Activated naive CD8-positive, alpha-beta T cell (primary cell): Measurements from ENCODE around the gene FLOT2.
"Not testable (repeated sequence)": the region's sequence is repeated elsewhere in the genome, so short reads cannot be mapped to it uniquely, and the experiment has no call there.

ENCODE experiments used
- H3K27ac Mint-ChIP-seq: one replicate; pipeline ENCODE4 v1.8.0; 2021; ENCODE audit warnings: mixed read lengths
- H3K27me3 Mint-ChIP-seq: one replicate; pipeline ENCODE4 v1.8.0; 2021; ENCODE audit warnings: mixed read lengths
- H3K36me3 Mint-ChIP-seq: one replicate; pipeline ENCODE4 v1.8.0; 2021; ENCODE audit warnings: mixed read lengths
- H3K4me1 Mint-ChIP-seq: one replicate; pipeline ENCODE4 v1.8.0; 2021; ENCODE audit warnings: low read depth, mixed read lengths
- H3K4me3 Mint-ChIP-seq: one replicate; pipeline ENCODE4 v1.8.0; 2021; ENCODE audit warnings: mild to moderate bottlenecking, mixed read lengths
- H3K9me3 Mint-ChIP-seq: one replicate; pipeline ENCODE4 v1.8.0; 2021; ENCODE audit warnings: low read depth, mixed read lengths

Gene FLOT2

GRCh38 chr17:28907709-28908475 lies 10.4 kb upstream of the FLOT2 start:
- Mint-ChIP-seq H3K27ac (peak overlapping the region; percentile 66), H3K9me3 (no peaks in the 10 kb centered on the region), H3K36me3 (no peaks in the 10 kb centered on the region), H3K4me1 (peaks cover 4% of the 10 kb centered on the region), H3K4me3 (no peak overlapping the region), H3K27me3 (no peaks in the 10 kb centered on the region)

- Mint-ChIP-seq H3K36me3 (no peaks in the 10 kb centered on the region), H3K27me3 (no peaks in the 10 kb centered on the region), H3K4me1 (peaks cover 8% of the 10 kb centered on the region), H3K4me3 (no peak overlapping the region), H3K9me3 (no peaks in the 10 kb centered on the region), H3K27ac (peak overlapping the region; percentile 66)
These were observed 9.3 kb upstream of the FLOT2 start for GRCh38 chr17:28906706-28907438.

GRCh38 chr17:28906276-28906675 lies 8.7 kb upstream of the FLOT2 start:
- Mint-ChIP-seq H3K36me3 (no peaks in the 10 kb centered on the region), H3K4me3 (no peak overlapping the region), H3K4me1 (peaks cover 13% of the 10 kb centered on the region), H3K27ac (no peak overlapping the region), H3K9me3 (no peaks in the 10 kb centered on the region), H3K27me3 (no peaks in the 10 kb centered on the region)

- Mint-ChIP-seq H3K27ac (no peak overlapping the region), H3K36me3 (peaks cover 5% of the 10 kb centered on the region)
These were observed 7.3 kb upstream of the FLOT2 start for GRCh38 chr17:28904800-28905199.

GRCh38 chr17:28903546-28903841 lies 6.0 kb upstream of the FLOT2 start:
- H3K27me3 Mint-ChIP-seq, H3K9me3 Mint-ChIP-seq, H3K36me3 Mint-ChIP-seq: not testable (repeated sequence)
- Mint-ChIP-seq H3K27ac (peak overlapping the region; percentile 70), H3K4me1 (peaks cover 31% of the 10 kb centered on the region), H3K4me3 (peak overlapping the region; percentile 79)

More at GRCh38 chr17:28904800-28905199, 7.3 kb upstream of the FLOT2 start:
- Mint-ChIP-seq H3K27me3 (no peaks in the 10 kb centered on the region), H3K4me3 (peak overlapping the region; percentile 46), H3K9me3 (no peaks in the 10 kb centered on the region), H3K4me1 (peaks cover 21% of the 10 kb centered on the region)

- Mint-ChIP-seq H3K4me3 (peak within 1 kb of the TSS; percentile 94), H3K27me3 (no peaks in the 10 kb centered on the region), H3K27ac (peak within 1 kb of the TSS; percentile 89), H3K36me3 (peaks cover 5% of the 10 kb centered on the region), H3K4me1 (peaks cover 34% of the 10 kb centered on the region), H3K9me3 (no peaks in the 10 kb centered on the region)
These were observed 5.4 kb upstream of the FLOT2 start, which contains the start of gene DHRS13 for GRCh38 chr17:28902819-28903545. Gene DHRS13, minus strand, starts transcription at chr17:28903079. Its CDS starts 135 bp downstream, at chr17:28902944.

- peak overlapping the region; percentile 89 for H3K27ac Mint-ChIP-seq
These were observed 4.6 kb upstream of the FLOT2 start for GRCh38 chr17:28901866-28902818.

GRCh38 chr17:28900986-28901726 lies 3.6 kb upstream of the FLOT2 start:
- H3K4me1 Mint-ChIP-seq, result peaks cover 46% of the 10 kb centered on the region
- no peaks in the 10 kb centered on the region for H3K9me3 Mint-ChIP-seq

More at GRCh38 chr17:28901866-28902818, 4.6 kb upstream of the FLOT2 start:
- peak overlapping the region; percentile 94 for H3K4me3 Mint-ChIP-seq
- H3K4me1 Mint-ChIP-seq, result peaks cover 39% of the 10 kb centered on the region
- H3K27me3 Mint-ChIP-seq, result no peaks in the 10 kb centered on the region
- peaks cover 5% of the 10 kb centered on the region for H3K36me3 Mint-ChIP-seq
- no peaks in the 10 kb centered on the region for H3K9me3 Mint-ChIP-seq

GRCh38 chr17:28899212-28899815 lies 1.8 kb upstream of the FLOT2 start:
- Mint-ChIP-seq H3K27ac (peak overlapping the region; percentile 47), H3K9me3 (no peaks in the 10 kb centered on the region), H3K27me3 (no peaks in the 10 kb centered on the region), H3K4me3 (peak overlapping the region; percentile 35), H3K4me1 (peaks cover 56% of the 10 kb centered on the region), H3K36me3 (peaks cover 5% of the 10 kb centered on the region)

More at GRCh38 chr17:28900986-28901726, 3.6 kb upstream of the FLOT2 start:
- Mint-ChIP-seq H3K36me3 (peaks cover 5% of the 10 kb centered on the region), H3K27ac (peak overlapping the region; percentile 89), H3K27me3 (no peaks in the 10 kb centered on the region), H3K4me3 (peak overlapping the region; percentile 94)

GRCh38 chr17:28898527-28898955 lies 1.0 kb upstream of the FLOT2 start:
- Mint-ChIP-seq H3K27ac (peak overlapping the region; percentile 34), H3K4me3 (no peak overlapping the region), H3K36me3 (peaks cover 5% of the 10 kb centered on the region), H3K27me3 (no peaks in the 10 kb centered on the region), H3K9me3 (no peaks in the 10 kb centered on the region), H3K4me1 (peaks cover 63% of the 10 kb centered on the region)

- H3K4me3 Mint-ChIP-seq, result peak overlapping the region; percentile 93
- H3K4me1 Mint-ChIP-seq, result peaks cover 66% of the 10 kb centered on the region
- H3K36me3 Mint-ChIP-seq, result peaks cover 5% of the 10 kb centered on the region
- peak overlapping the region; percentile 97 for H3K27ac Mint-ChIP-seq
- no peaks in the 10 kb centered on the region for H3K27me3 Mint-ChIP-seq
- H3K9me3 Mint-ChIP-seq, result no peaks in the 10 kb centered on the region
These were observed 415 bp upstream of the FLOT2 start for GRCh38 chr17:28897769-28898526.

GRCh38 chr17:28896491-28896883 lies 1.0 kb downstream of the FLOT2 start:
- Mint-ChIP-seq H3K27me3 (no peaks in the 10 kb centered on the region), H3K4me1 (peaks cover 69% of the 10 kb centered on the region), H3K4me3 (peak overlapping the region; percentile 93), H3K36me3 (peaks cover 8% of the 10 kb centered on the region), H3K27ac (peak overlapping the region; percentile 92), H3K9me3 (no peaks in the 10 kb centered on the region)
